ENCODE results near the gene GLRA2. TPM values are rescaled to one million over a fixed set of nuclear protein-coding genes. Genes with fewer than 3 reads are reported as not detected.

Gene GLRA2
- total and polyA plus RNA-seq, 10 of the 15 experiments (the other 5 are each of a cell fraction or from before 2014, with no cell fraction given), result 0.01 TPM; not detected in 9

DNA sequence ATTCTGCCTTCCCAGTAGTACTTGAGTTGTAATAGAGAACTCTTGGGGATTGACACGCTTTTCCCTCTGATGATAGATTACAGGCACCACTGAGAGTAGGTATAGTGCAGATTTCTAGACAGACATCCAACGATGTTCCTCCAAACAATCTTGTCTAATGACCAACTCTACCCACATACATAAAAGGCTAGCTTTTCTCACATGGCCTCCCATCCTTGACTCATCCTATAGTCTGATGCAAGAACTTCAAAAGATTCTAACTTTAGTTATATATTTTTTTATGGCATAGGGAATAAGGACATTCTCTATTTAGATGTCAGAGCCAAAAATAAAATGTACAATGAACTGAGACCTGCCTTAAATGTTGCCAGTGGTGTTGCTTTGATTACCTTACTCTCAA is 60.9 kb downstream of the GLRA2 start:
- Histone ChIP-seq H4K20me1 (ENCODE audit: control insufficient read depth, insufficient read depth) (no peaks in the 10 kb centered on the region), H3K4me2 (ENCODE audit: control insufficient read depth, insufficient read depth) (no peak overlapping the region), H3K4me3 (no peak overlapping the region), H3K27ac (ENCODE audit: control insufficient read depth, insufficient read depth) (no peak overlapping the region), H3K79me2 (ENCODE audit: control insufficient read depth, insufficient read depth, low read length) (no peaks in the 10 kb centered on the region), H3K4me1 (ENCODE audit: control insufficient read depth, insufficient read depth, low read length) (no peaks in the 10 kb centered on the region), H3K36me3 (ENCODE audit: control insufficient read depth in 2 of 2, insufficient read depth in 2 of 2, low read length in 1 of 2) (no peaks in the 10 kb centered on the region), H3K27me3 (replicated peaks in 1 of 2; ENCODE audit: control insufficient read depth in 2 of 2, insufficient read depth in 2 of 2, low read length in 1 of 2) (no peaks in the 10 kb centered on the region), H3K9ac (ENCODE audit: control insufficient read depth, insufficient read depth, low read length) (no peak overlapping the region), H2AFZ (ENCODE audit: control insufficient read depth, low read depth, low read length) (no peak overlapping the region), H3K9me3 (replicated peaks; ENCODE audit: control insufficient read depth, insufficient read depth, low read length) (no peaks in the 10 kb centered on the region)
- no peak for FAIRE-seq
- ChIA-PET CTCF (no interaction called here), SMC1A (ENCODE audit: uncharacterized antibody, unreplicated experiment) (no interaction called here), RAD21 (ENCODE audit: unreplicated experiment) (no interaction called here), POLR2A (no interaction called here)
- intact Hi-C loops (cut with micrococcal nuclease; ENCODE audit: unreplicated experiment) (no loop called here), in situ Hi-C loops (cut with MboI) (no loop called here)
- DNase-seq (ENCODE audit: low read depth, low spot score), result no peak
- TF ChIP-seq SMC3 (IDR thresholded peaks at IDR 0.05; ENCODE audit: borderline replicate concordance, low read length) (no peak), SUPT20H (IDR thresholded peaks at IDR 0.05; ENCODE audit: borderline replicate concordance, control insufficient read depth, low read depth, low read length) (no peak), SMAD1 (IDR thresholded peaks at IDR 0.05; ENCODE audit: low read depth, partially characterized antibody) (no peak), ZNF622 (IDR thresholded peaks at IDR 0.05) (no peak), TCF3 (IDR thresholded peaks at IDR 0.05; ENCODE audit: borderline replicate concordance, insufficient read depth, low read depth, low read length) (no peak), SIX5 (IDR thresholded peaks at IDR 0.05; ENCODE audit: low read depth, low read length, severe bottlenecking) (no peak)
- TF ChIP-seq, protein P1, sequence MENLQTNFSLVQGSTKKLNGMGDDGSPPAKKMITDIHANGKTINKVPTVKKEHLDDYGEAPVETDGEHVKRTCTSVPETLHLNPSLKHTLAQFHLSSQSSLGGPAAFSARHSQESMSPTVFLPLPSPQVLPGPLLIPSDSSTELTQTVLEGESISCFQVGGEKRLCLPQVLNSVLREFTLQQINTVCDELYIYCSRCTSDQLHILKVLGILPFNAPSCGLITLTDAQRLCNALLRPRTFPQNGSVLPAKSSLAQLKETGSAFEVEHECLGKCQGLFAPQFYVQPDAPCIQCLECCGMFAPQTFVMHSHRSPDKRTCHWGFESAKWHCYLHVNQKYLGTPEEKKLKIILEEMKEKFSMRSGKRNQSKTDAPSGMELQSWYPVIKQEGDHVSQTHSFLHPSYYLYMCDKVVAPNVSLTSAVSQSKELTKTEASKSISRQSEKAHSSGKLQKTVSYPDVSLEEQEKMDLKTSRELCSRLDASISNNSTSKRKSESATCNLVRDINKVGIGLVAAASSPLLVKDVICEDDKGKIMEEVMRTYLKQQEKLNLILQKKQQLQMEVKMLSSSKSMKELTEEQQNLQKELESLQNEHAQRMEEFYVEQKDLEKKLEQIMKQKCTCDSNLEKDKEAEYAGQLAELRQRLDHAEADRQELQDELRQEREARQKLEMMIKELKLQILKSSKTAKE (IDR thresholded peaks at IDR 0.05; ENCODE audit: low read depth, poor library complexity, severe bottlenecking), result no peak
- TF ChIP-seq, protein P2, sequence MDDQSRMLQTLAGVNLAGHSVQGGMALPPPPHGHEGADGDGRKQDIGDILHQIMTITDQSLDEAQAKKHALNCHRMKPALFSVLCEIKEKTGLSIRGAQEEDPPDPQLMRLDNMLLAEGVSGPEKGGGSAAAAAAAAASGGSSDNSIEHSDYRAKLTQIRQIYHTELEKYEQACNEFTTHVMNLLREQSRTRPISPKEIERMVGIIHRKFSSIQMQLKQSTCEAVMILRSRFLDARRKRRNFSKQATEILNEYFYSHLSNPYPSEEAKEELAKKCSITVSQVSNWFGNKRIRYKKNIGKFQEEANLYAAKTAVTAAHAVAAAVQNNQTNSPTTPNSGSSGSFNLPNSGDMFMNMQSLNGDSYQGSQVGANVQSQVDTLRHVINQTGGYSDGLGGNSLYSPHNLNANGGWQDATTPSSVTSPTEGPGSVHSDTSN (IDR thresholded peaks at IDR 0.05; ENCODE audit: insufficient replicate concordance, low read depth, low read length), result no peak
- TF ChIP-seq, protein P3, sequence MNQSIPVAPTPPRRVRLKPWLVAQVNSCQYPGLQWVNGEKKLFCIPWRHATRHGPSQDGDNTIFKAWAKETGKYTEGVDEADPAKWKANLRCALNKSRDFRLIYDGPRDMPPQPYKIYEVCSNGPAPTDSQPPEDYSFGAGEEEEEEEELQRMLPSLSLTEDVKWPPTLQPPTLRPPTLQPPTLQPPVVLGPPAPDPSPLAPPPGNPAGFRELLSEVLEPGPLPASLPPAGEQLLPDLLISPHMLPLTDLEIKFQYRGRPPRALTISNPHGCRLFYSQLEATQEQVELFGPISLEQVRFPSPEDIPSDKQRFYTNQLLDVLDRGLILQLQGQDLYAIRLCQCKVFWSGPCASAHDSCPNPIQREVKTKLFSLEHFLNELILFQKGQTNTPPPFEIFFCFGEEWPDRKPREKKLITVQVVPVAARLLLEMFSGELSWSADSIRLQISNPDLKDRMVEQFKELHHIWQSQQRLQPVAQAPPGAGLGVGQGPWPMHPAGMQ (IDR thresholded peaks at IDR 0.05; ENCODE audit: borderline replicate concordance), result no peak
- 21% methylated on average over 2 of the region's 2 CpGs for WGBS (ENCODE audit: insufficient coverage, insufficient replicate concordance, low lambda C conversion rate, missing lambda C conversion rate)
- no peak for ATAC-seq
- BruUV-seq (replicated peaks), result no TSS peak
